GM19239 (cell line): ENCODE measurements around the gene VENTX.

Experiments
- DNase-seq: peaks from one replicate; pipeline ENCODE4 v3.0.0; 2011; ENCODE audit warnings: low spot score; ENCODE audit not compliant: insufficient read length
- FAIRE-seq: peaks from 2 replicates; lab custom pipeline; 2011; peaks lifted over from hg19 to GRCh38; lab: Jason Lieb, UNC

VENTX gene

GRCh38 chr10:133269367-133269766, 31.7 kb downstream of the VENTX start:
- no peak for FAIRE-seq
- DNase-seq: no peak

GRCh38 chr10:133270204-133270603, 32.5 kb downstream of the VENTX start:
- DNase-seq: no peak
- FAIRE-seq: no peak

DNA sequence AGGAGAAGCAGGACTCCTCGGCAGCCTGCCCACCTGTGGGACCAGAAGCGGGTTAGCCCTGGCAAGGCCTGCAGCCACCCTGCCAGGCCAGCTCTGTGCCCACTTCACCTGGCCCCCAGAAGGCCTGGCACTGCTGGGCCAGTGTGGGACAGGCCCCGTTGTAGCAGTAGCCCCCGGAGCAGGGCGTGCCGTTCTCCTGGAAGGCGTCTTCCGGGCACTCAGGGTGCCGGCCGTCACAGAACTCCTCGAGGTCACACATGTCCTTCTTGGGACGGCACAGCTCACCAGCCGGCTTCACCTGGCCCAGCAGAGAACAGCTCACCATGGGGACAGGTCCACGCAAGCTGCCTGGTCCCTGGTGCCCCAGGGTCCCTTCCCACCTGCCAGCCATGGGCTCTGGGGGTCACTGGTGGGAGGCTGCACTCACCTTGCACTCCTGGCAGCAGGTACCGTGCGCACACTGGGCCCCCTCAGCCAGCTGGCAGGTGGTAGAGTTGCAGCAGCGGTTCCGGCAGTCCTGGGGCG, 33.2 kb downstream of the VENTX start:
- FAIRE-seq (no peak), DNase-seq (no peak)

- DNase-seq: no peak
- no peak for FAIRE-seq
Observed at GRCh38 chr10:133271521-133272300, 34.1 kb downstream of the VENTX start.

- FAIRE-seq (no peak), DNase-seq (no peak)
Observed at GRCh38 chr10:133272301-133272963, 34.8 kb downstream of the VENTX start.

DNA sequence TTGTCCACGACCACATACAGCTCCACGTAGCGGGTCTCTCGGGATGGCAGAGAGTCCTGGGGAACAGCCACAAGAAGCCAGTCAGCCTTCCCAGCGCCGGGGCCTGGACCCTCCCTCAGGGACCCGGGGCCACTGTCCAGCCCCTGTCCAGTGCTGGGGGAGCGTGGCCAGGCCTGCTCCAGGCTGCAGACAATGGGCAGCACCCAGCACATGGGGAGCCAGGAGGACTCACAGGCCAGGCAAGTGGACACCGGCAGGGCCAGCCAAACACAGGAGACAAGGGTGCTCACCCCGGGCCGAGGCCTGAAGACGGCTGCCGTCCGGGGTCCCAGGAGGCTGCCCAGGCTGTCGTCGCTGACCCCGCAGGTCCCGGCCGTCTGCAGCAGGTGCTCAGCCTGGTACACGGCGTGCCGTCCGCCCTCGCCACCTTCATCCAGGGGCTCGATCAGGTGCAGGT, 35.3 kb downstream of the VENTX start:
- FAIRE-seq (no peak), DNase-seq (no peak)

GRCh38 chr10:133273534-133274143, 36.0 kb downstream of the VENTX start:
- DNase-seq (no peak), FAIRE-seq (no peak)

- DNase-seq (peak; percentile 85), FAIRE-seq (peak; percentile 82)
Observed at GRCh38 chr10:133274751-133275683, 37.4 kb downstream of the VENTX start.

GRCh38 chr10:133275684-133276092, 38.0 kb downstream of the VENTX start:
- DNase-seq: peak; percentile 87
- FAIRE-seq: peak; percentile 92

DNA sequence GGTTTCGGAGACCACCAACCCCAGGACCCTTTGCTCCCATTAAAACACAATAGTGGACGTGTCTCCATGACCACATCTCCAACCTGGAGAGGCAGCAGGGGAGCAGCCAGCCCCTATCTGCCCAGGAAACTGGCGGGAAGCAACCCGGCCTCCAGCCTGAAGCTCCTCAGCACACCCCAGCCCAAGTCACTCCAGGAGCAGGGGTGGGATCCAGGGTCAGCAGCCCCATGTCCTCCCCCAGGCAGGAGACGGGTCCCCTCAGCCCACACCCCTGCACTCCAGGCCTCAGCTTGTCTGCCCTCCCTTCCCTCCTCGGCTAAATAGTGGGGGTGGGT, 38.4 kb downstream of the VENTX start:
- FAIRE-seq (no peak), DNase-seq (no peak)

DNA sequence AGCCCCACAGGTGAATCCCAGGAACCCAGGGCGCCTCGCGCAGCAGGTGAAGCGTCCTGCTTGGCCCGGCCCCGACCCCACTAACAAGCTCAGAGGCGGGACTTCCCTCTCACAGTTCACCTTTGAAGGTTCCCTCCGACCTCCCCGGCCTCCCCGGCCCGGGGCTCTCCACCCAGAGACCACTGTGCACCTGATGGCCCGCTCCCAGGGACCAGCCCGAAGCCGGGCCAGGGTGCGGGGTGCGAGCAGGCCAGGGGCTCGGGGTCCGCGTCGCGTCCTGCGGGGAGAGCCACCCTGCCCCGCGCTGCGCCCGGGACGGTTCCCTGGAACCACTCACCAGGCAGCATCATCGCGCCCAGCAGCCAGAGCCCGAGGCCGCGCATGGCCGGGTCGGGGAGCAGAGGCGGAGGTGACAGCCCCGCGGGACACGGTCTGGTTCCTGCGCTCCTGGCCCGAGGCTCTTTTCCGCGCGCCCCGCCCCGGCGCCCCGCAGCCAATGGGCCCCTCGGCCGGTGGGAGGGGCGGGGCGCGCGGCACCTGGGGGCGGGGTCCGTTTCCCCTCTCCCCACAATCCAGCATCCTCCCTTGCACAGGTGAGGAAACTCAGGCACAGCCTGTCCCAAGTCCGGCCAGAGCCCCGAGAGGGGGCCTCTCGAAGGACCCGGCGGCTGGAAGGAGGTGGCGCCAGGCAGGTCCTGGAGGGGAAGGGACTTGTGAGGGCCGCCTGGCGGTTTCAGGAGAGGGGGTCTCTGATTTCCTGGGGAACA, 39.0 kb downstream of the VENTX start, which contains the start of gene ADAM8:
TSS of gene ADAM8 (minus strand) at position 434 of the 767 bp plus-strand sequence. CDS start at position 383, 51 bp downstream.
- FAIRE-seq (peak; percentile 72), DNase-seq (peak; percentile 92)

- FAIRE-seq (no peak), DNase-seq (no peak)
Observed at GRCh38 chr10:133277277-133277992, 39.8 kb downstream of the VENTX start.

DNA sequence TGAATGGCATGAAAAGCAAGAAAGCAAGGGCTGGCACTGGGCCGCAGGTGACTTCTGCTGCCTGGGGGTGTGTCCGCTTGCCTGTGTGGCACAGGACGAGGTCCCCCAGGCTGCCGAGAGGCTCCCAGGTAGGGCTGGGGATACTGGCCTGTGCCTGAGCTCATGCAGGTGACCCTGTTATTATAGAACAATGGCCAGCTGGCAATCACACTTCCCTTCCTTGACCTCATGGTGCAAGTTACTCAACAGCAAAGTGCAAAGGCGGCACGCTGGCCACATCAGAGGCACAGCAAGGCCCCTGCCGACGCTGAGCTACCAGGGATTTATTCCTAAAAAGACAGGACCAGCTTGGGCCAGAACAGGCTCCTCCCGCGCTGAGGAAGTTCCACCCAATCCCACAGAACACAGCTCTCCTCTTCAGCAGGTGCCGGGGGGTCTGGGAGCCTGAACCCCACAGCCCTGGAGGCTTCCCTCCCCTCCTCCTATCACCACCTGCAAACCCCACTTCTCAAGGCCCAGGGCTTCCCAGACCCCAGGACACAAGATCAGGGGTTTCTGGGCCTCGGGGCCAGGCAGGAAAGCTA, 40.4 kb downstream of the VENTX start:
- FAIRE-seq: peak; percentile 8
- no peak for DNase-seq

- DNase-seq (peak; percentile 86), FAIRE-seq (peak; percentile 28)
Observed at GRCh38 chr10:133278577-133279265, 41.1 kb downstream of the VENTX start.

DNA sequence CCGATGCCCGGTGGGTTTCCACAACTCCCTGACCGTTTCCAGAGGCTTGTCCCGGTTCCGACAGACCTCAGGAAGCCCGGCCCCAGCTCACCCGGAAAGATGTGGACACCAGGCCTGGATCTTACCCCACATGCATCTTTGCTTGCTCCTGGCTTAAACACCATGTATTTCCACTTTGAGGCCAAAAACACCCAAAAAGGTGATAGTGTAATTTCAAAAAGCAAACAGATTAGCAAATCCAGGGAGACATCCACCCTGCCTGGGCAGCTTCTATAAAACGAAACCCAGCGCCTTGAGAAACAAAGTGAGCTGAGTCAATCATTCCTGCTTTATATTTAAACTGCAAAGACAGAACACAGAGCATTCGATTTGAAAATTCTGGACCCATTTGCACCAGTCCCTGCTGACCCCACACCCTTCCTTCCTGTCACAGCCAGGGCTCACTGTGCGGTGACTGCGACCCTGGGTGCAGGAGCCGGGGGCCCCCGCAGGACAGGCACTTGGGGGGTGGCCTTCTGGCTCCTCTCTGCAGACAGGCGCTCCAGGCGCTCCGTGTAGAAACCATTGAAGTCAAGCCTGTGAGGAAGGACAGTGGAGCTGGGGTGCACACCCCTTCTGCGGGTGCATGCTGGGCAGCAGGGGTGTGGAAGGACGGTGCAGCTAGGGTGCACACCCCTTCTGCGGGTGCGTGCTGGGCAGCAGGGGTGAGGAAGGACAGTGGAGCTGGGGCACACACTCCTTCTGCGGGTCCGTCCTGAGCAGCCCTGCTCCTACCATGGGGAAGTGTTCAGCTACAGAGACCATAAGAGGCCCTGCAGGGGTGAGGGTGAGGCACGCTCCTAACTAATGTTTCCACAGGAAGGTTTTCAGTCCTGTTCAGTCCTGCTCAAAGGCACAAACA, 41.9 kb downstream of the VENTX start:
- DNase-seq: no peak
- FAIRE-seq: no peak

GRCh38 chr10:133280391-133281059, 42.9 kb downstream of the VENTX start:
- FAIRE-seq: no peak
- no peak for DNase-seq
